ENCODE measurements around the gene IGFBP4. TPM values are rescaled to one million over a fixed set of nuclear protein-coding genes. Genes with fewer than 3 reads are reported as not detected.

The IGFBP4 gene
- total and polyA plus RNA-seq, 2 of the 4 experiments (the other 2 are of a cell fraction), result 308 to 1,187 TPM

- H3K14ac ChIP-seq (replicated peaks; ENCODE audit: low read depth, low read length), result peak overlapping the region; percentile 37; the same call in 1 of the 2 replicates
- peak overlapping the region; percentile 11; the same call in 1 of the 2 replicates for H3K18ac ChIP-seq (ENCODE audit: low read depth, low read length)
- ChIA-PET CTCF (no interaction called here), POLR2A (ENCODE audit: unreplicated experiment) (no interaction called here)
- H4K91ac ChIP-seq (ENCODE audit: insufficient read depth, low read depth, low read length), result peak overlapping the region; percentile 79
- no CpG with 5 or more reads among the region's 6 CpGs for WGBS, 2 experiments (ENCODE audit: extremely low coverage in 2 of 2, insufficient read length in 1 of 2)
- peak overlapping the region; percentile 19 for H2BK5ac ChIP-seq (ENCODE audit: low read depth, low read length, poor library complexity, severe bottlenecking)
- H3K79me1 ChIP-seq (ENCODE audit: low read depth in 1 of 2, low read length in 2 of 2), result peaks cover 0 to 24% of the 10 kb centered on the region in 2 experiments; a peak in 2 of 4 replicates
- H3K27ac ChIP-seq (ENCODE audit: insufficient read depth, low read length), result no peak overlapping the region
- peak overlapping the region; percentile 79 for H2AK5ac ChIP-seq (ENCODE audit: low read depth, low read length)
- H2BK20ac ChIP-seq (ENCODE audit: low read depth, low read length), result peak overlapping the region; percentile 93
- TF ChIP-seq RAD21 (IDR thresholded peaks at IDR 0.05; ENCODE audit: low read length), result no peak
- no peak for TF ChIP-seq MXI1 (IDR thresholded peaks at IDR 0.05; ENCODE audit: borderline replicate concordance, low read depth, low read length)
- no peak for TF ChIP-seq CEBPB (IDR thresholded peaks at IDR 0.05; ENCODE audit: low read depth, low read length)
- TF ChIP-seq ELK1 (IDR thresholded peaks at IDR 0.05; ENCODE audit: borderline replicate concordance, low read depth, low read length), result no peak
- no peak for TF ChIP-seq MAZ (IDR thresholded peaks at IDR 0.05; ENCODE audit: borderline replicate concordance, low read depth, low read length)
- no peak for TF ChIP-seq SMC3 (IDR thresholded peaks at IDR 0.05; ENCODE audit: low read depth, low read length)
- H3K23ac ChIP-seq (ENCODE audit: low read depth, low read length), result no peak overlapping the region
- peaks cover 48% of the 10 kb centered on the region for H3K9me1 ChIP-seq (ENCODE audit: insufficient read depth, low read length)
- intact Hi-C loops (cut with micrococcal nuclease) (no loop called here), in situ Hi-C loops (cut with MboI; ENCODE audit: low sequenced_read_pairs) (no loop called here), dilution Hi-C loops (cut with HindIII; ENCODE audit: low sequenced_read_pairs, unreplicated experiment) (no loop called here)
- peaks cover 36% of the 10 kb centered on the region for H3K4me1 ChIP-seq (ENCODE audit: control insufficient read depth, insufficient read depth, low read length)
- no TSS peak for BruUV-seq (replicated peaks)
- no peak for DNase-seq
- no peaks in the 10 kb centered on the region for H4K20me1 ChIP-seq (ENCODE audit: insufficient read depth, low read length)
- no peak overlapping the region for H3K4me2 ChIP-seq (ENCODE audit: low read depth, low read length)
- H3K56ac ChIP-seq (ENCODE audit: extremely low read depth, insufficient read depth, low read length), result 0 out of 2 replicates have a peak overlapping the region, but pooled peaks have one; percentile 38
- peak overlapping the region; percentile 95; the same call in 1 of the 2 replicates for H3K4ac ChIP-seq (ENCODE audit: low read depth, low read length)
- no peak for ATAC-seq (ENCODE audit: low read depth)
- H2BK15ac ChIP-seq (ENCODE audit: low read depth, low read length), result peak overlapping the region; percentile 94; the same call in 1 of the 3 replicates
- no peak overlapping the region for H2AK9ac ChIP-seq (replicated peaks; ENCODE audit: low read depth, low read length, poor library complexity)
- no peak overlapping the region for H2AFZ ChIP-seq (replicated peaks; ENCODE audit: low read length, poor library complexity)
- H3K4me3 ChIP-seq (ENCODE audit: insufficient read depth, low read depth, low read length), result no peak overlapping the region
- peak overlapping the region; percentile 23; the same call in 1 of the 2 replicates for H4K5ac ChIP-seq (ENCODE audit: low read depth, low read length)
- no peaks in the 10 kb centered on the region for H3K36me3 ChIP-seq (ENCODE audit: control insufficient read depth, insufficient read depth, low read length)
- H3K9ac ChIP-seq (ENCODE audit: low read depth, low read length), result no peak overlapping the region
- peak overlapping the region; percentile 95 for H2BK120ac ChIP-seq (ENCODE audit: low read depth, low read length)
- no peaks in the 10 kb centered on the region for H3K27me3 ChIP-seq (ENCODE audit: control insufficient read depth, insufficient read depth, low read length)
- H4K8ac ChIP-seq (ENCODE audit: low read depth in 2 of 2, low read length in 2 of 2), result peak overlapping the region; percentile 14 to 72; a peak in 2 of 4 replicates
- H3K9me3 ChIP-seq (ENCODE audit: control insufficient read depth, insufficient read depth, low read length), result no peaks in the 10 kb centered on the region
Measured at GRCh38 chr17:40482722-40483121, 39.5 kb downstream of the IGFBP4 start.
